Brain microvascular endothelial cell (primary cell): ENCODE data around the gene HEPHL1.
"Not testable (repeated sequence)": the region's sequence is repeated elsewhere in the genome, so short reads cannot be mapped to it uniquely, and the experiment has no call there.

Experiments used
- DNase-seq: peaks from one replicate; pipeline ENCODE4 v3.0.0-alpha.2; 2020
- H3K27ac ChIP-seq: fragments of 250-450 bp; sonication (Bioruptor Pico); 2 replicates; pipeline ENCODE4 v1.5.1; 2020; ENCODE audit warnings: mild to moderate bottlenecking, moderate library complexity
- H3K27me3 ChIP-seq: fragments of 250-450 bp; sonication (Bioruptor Pico); replicated peaks from 2 replicates; pipeline ENCODE4 v1.5.1; 2020; ENCODE audit warnings: mild to moderate bottlenecking
- H3K36me3 ChIP-seq: fragments of 250-450 bp; sonication (Bioruptor Pico); replicated peaks from 2 replicates; pipeline ENCODE4 v1.5.1; 2020; ENCODE audit warnings: mild to moderate bottlenecking
- H3K4me3 ChIP-seq: 2 replicates; pipeline ENCODE4 v1.5.1; 2011; ENCODE audit warnings: low read depth, mild to moderate bottlenecking, control low read depth, low read length, moderate library complexity
- CTCF ChIP-seq: IDR thresholded peaks from 2 replicates; pipeline ENCODE4 v1.5.1; 2011; ENCODE audit warnings: low read depth, mild to moderate bottlenecking, moderate library complexity, low read length, control low read depth, inconsistent platforms; ENCODE audit errors: missing control alignments
- in situ Hi-C: cut with HindIII; loops from 2 replicates; pipeline ENCODE4 v1.10.0; 2017; ENCODE audit warnings: low sequenced_read_pairs, low pct_ligation_motif_present

The HEPHL1 gene

DNA sequence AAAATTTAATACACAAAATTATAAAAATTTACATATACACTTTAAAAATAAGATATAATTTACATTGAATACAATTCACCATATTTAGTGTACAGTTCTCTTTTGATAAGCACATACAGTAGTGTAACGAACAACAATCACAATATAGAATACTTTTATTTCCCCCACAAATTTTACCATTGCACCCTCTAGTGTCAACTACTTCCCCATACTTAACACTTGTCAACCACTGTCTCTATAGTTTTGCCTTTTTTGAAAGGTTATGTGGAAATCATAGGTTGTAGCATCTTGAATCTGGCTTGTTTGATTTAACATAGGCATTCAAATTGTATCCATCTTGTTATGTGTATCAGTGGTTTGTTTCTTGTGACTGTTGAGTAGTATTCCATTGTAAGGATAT is 86.2 kb downstream of the HEPHL1 start:
- H3K36me3 ChIP-seq = no peaks in the 10 kb centered on the region
- H3K27me3 ChIP-seq = no peaks in the 10 kb centered on the region
- no peak overlapping the region for H3K27ac ChIP-seq
- no peak for DNase-seq
- no peak overlapping the region for H3K4me3 ChIP-seq
- in situ Hi-C loops = no loop called here
- peak; percentile 21 for TF ChIP-seq CTCF

- no peak for TF ChIP-seq CTCF
- no peaks in the 10 kb centered on the region for H3K27me3 ChIP-seq
- H3K4me3 ChIP-seq = no peak overlapping the region
- H3K27ac ChIP-seq = no peak overlapping the region
- H3K36me3 ChIP-seq = no peaks in the 10 kb centered on the region
- no peak for DNase-seq
- in situ Hi-C loops = no loop called here
These were observed 90.1 kb downstream of the HEPHL1 start for GRCh38 chr11:94111241-94111640.

GRCh38 chr11:94111660-94112059 is 90.5 kb downstream of the HEPHL1 start:
- no peak for TF ChIP-seq CTCF
- in situ Hi-C loops = no loop called here
- Histone ChIP-seq H3K27ac (no peak overlapping the region), H3K4me3 (no peak overlapping the region), H3K36me3 (no peaks in the 10 kb centered on the region), H3K27me3 (no peaks in the 10 kb centered on the region)
- no peak for DNase-seq

GRCh38 chr11:94112206-94112953 is 91.2 kb downstream of the HEPHL1 start:
- H3K27me3 ChIP-seq = no peaks in the 10 kb centered on the region
- TF ChIP-seq CTCF = no peak
- no peak overlapping the region for H3K4me3 ChIP-seq
- no peak for DNase-seq
- in situ Hi-C loops = no loop called here
- H3K36me3 ChIP-seq = no peaks in the 10 kb centered on the region
- H3K27ac ChIP-seq = no peak overlapping the region

DNA sequence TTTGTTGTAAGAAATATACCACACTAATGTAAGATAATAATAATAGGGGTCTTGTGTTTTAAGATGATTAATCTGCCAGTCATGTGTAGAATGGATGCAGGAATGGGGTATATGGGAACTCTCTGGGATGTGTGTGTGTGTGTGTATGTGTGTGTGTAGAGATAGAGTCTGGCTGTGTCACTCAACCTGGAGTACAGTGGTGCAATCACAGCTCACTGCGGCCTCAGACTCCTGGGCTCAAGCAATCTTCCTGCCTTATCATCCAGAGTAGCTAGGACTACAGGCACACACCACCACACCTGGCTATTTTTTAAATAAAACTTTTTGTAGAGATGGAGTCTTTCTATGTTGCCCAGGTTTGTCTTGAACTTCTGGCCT is 96.0 kb downstream of the HEPHL1 start:
- DNase-seq = no peak
- no peak for TF ChIP-seq CTCF
- in situ Hi-C loops = no loop called here
- Histone ChIP-seq H3K27me3 (no peaks in the 10 kb centered on the region), H3K36me3 (no peaks in the 10 kb centered on the region), H3K4me3 (no peak overlapping the region), H3K27ac (no peak overlapping the region)

GRCh38 chr11:94117871-94118270 is 96.7 kb downstream of the HEPHL1 start:
- Histone ChIP-seq H3K27me3 (no peaks in the 10 kb centered on the region), H3K27ac (no peak overlapping the region), H3K4me3 (no peak overlapping the region), H3K36me3 (no peaks in the 10 kb centered on the region)
- no peak for DNase-seq
- no peak for TF ChIP-seq CTCF
- in situ Hi-C loops = no loop called here

DNA sequence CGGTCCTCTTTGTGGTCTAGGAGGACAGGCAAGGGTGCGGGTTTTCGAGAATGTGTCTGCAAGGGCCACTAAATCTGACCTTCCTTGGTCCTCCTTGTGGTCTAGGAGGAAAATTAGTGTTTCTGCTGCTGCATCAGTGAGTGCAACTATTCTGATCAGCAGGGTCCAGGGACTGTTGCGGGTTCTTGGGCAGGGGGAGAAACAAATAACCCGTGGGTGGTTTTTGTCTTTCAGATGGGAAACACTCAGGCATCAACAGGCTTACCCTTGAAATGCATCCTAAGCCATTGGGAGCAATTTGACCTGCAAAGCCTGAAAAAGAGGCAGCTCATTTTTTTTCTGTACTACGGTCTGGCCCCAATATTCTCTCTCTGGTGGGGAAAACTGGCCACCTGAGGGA is 98.5 kb downstream of the HEPHL1 start:
- DNase-seq, H3K36me3 ChIP-seq, in situ Hi-C loops: not testable (repeated sequence)

GRCh38 chr11:94120516-94120915 is 99.4 kb downstream of the HEPHL1 start:
- H3K27me3 ChIP-seq, in situ Hi-C loops, DNase-seq, H3K36me3 ChIP-seq, H3K4me3 ChIP-seq: not testable (repeated sequence)
- H3K27ac ChIP-seq = peak overlapping the region; percentile 47

More for the DNA sequence above, 98.5 kb downstream of the HEPHL1 start:
- H3K4me3 ChIP-seq, H3K27ac ChIP-seq, H3K27me3 ChIP-seq: not testable (repeated sequence)
